Loucy (cell line): ENCODE measurements around the gene GRAPL.
"Not testable (repeated sequence)": the region's sequence is repeated elsewhere in the genome, so short reads cannot be mapped to it uniquely, and the experiment has no call there.

ENCODE experiments used
- EZH2phosphoT487 ChIP-seq: fragments of 200-600 bp; IDR thresholded peaks from 2 replicates; pipeline ENCODE4 v1.6.1; 2018; ENCODE audit warnings: antibody characterized with exemption, mild to moderate bottlenecking, moderate library complexity, borderline replicate concordance
- TF ChIP-seq, protein P1 (sequence below): fragments of 200-600 bp; sonication (generic); conservative IDR thresholded peaks from 2 replicates; pipeline ENCODE4 v1.5.1; 2014; ENCODE audit warnings: mild to moderate bottlenecking, antibody characterized with exemption, low read length

DNA sequence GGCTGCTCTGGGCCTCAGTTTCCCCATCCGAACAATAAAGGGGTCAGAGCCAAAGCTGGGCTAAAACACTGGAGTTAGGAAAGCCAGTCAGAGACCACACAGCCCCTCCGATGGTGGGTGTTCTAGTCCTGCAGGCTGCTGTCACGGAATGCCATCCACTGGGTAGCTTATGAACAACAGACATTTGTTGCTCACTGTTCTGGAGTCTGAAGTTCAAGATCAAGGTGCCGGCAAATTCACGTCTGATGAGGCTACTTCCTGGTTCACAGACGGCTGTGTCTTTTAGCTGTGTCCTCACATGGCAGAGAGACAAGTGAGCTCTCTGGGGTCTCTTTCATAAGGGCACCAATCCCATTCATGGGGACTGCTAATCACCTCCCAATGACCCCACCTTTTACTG is 9.2 kb downstream of the GRAPL start:
- TF ChIP-seq, protein P1, sequence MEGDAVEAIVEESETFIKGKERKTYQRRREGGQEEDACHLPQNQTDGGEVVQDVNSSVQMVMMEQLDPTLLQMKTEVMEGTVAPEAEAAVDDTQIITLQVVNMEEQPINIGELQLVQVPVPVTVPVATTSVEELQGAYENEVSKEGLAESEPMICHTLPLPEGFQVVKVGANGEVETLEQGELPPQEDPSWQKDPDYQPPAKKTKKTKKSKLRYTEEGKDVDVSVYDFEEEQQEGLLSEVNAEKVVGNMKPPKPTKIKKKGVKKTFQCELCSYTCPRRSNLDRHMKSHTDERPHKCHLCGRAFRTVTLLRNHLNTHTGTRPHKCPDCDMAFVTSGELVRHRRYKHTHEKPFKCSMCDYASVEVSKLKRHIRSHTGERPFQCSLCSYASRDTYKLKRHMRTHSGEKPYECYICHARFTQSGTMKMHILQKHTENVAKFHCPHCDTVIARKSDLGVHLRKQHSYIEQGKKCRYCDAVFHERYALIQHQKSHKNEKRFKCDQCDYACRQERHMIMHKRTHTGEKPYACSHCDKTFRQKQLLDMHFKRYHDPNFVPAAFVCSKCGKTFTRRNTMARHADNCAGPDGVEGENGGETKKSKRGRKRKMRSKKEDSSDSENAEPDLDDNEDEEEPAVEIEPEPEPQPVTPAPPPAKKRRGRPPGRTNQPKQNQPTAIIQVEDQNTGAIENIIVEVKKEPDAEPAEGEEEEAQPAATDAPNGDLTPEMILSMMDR: not testable (repeated sequence)
- TF ChIP-seq EZH2phosphoT487: not testable (repeated sequence)
